ENCODE data around the gene C1orf146.

The C1orf146 gene, protein sequence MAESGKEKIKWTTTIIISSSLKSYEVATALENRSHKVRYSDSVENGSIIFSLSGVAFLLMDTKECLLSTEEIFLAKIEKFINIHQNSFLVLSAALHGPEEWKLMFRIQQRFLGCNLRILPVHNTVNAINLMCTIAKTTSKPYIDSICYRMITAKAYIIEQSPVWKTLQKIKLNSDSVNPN

DNA sequence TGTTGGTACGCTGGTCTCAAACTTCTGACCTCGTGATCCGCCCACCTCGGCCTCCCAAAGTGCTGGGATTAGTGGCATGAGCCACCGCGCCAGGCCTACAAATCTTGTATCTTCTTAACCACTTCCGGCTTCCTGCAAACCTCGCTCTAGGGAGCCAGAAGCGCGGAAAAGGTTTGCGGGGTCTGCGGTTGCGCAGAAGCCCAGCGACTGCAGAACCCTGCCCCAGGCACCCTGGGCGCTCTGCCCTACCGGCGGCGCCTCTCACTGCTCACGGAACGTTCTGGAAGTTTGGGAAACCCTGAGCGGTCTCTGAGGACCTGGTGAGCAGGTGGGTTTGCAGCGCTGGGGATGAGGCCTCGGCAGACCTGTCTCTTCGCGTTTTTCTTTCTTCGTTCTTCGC lies at the start of gene C1orf146:
Gene C1orf146, plus strand, starts transcription at position 195 of the 400 bp plus-strand sequence. CDS start 13,506 bp downstream, outside the sequence.
- H3K9me3 ChIP-seq = no peaks in the 10 kb centered on the region
- no peaks in the 10 kb centered on the region for H3K36me3 ChIP-seq
- H3K4me3 ChIP-seq (ENCODE audit: low read depth in 1 of 2, low read length in 1 of 2) = no peak within 1 kb of the TSS
- H3K27me3 ChIP-seq = no peaks in the 10 kb centered on the region
- TF ChIP-seq, protein P1, sequence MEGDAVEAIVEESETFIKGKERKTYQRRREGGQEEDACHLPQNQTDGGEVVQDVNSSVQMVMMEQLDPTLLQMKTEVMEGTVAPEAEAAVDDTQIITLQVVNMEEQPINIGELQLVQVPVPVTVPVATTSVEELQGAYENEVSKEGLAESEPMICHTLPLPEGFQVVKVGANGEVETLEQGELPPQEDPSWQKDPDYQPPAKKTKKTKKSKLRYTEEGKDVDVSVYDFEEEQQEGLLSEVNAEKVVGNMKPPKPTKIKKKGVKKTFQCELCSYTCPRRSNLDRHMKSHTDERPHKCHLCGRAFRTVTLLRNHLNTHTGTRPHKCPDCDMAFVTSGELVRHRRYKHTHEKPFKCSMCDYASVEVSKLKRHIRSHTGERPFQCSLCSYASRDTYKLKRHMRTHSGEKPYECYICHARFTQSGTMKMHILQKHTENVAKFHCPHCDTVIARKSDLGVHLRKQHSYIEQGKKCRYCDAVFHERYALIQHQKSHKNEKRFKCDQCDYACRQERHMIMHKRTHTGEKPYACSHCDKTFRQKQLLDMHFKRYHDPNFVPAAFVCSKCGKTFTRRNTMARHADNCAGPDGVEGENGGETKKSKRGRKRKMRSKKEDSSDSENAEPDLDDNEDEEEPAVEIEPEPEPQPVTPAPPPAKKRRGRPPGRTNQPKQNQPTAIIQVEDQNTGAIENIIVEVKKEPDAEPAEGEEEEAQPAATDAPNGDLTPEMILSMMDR (IDR thresholded peaks at IDR 0.05) = no peak
- H3K27ac ChIP-seq = no peak within 1 kb of the TSS
- no peaks in the 10 kb centered on the region for H3K4me1 ChIP-seq (ENCODE audit: control insufficient read depth in 1 of 2, insufficient read depth in 1 of 2, low read depth in 1 of 2, low read length in 1 of 2)

DNA sequence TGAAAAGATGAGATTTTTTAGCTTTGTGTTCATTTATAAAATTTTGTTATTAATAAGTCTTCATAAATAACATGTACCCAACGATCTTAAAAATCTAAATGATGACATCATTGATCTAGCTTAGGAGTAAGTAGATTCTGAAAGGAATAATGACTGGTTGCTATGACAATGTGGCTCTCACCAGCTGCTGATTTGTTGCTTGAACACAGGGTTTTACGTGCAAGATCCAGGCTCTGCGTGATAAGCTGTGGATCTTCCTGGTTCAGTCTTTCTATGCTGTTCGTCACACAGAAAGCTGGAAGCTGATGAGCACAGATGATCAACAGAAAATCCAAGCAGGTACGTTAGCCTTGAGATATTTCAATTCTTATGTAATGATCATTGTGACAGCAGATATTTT lies 49.1 kb upstream of the C1orf146 start:
- Histone ChIP-seq H3K4me1 (ENCODE audit: control insufficient read depth in 1 of 2, insufficient read depth in 1 of 2, low read depth in 1 of 2, low read length in 1 of 2) (no peaks in the 10 kb centered on the region), H3K27me3 (no peaks in the 10 kb centered on the region), H3K9me3 (no peaks in the 10 kb centered on the region), H3K27ac (no peak overlapping the region), H3K36me3 (no peaks in the 10 kb centered on the region), H3K4me3 (ENCODE audit: low read depth in 1 of 2, low read length in 1 of 2) (no peak overlapping the region)
- TF ChIP-seq, protein P1 (IDR thresholded peaks at IDR 0.05) = no peak

DNA sequence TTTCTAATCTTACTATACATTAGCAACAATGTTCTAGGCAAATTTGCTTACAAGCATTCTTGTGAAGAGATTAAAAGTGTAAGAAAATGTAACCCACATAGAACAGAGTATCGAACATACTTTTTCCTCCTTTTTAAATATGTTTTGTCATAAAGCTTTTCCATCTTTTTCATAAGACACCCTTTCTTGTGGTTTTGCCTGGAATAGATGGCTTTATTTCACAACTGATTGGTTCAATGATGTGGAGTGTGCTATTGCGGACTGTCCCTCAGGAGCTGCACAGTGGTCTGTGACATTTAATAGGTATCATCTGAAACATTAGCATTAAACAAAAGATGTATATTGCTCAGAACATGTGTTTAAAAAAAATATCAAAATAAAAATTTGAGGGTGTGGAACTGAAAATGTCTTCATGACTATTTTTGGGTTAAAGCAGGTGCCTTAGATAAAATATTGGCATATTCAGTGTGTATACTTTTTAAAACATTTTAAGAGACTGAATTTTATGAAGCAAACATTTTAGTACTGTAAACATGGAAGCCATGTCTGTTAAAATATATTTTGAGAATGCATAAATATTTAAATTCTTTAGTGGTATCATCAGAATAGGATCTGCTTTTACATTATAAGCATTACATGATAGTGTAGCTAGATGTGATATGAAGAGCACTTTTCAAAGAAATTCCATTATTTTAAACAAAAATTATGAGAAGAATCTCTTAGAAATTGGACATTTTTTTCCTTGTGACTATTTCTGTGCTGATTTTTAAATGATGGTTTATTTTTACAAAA lies 48.3 kb upstream of the C1orf146 start:
- no peaks in the 10 kb centered on the region for H3K27me3 ChIP-seq
- H3K9me3 ChIP-seq = no peaks in the 10 kb centered on the region
- H3K27ac ChIP-seq = no peak overlapping the region
- TF ChIP-seq, protein P1 (IDR thresholded peaks at IDR 0.05) = no peak
- no peaks in the 10 kb centered on the region for H3K4me1 ChIP-seq (ENCODE audit: control insufficient read depth in 1 of 2, insufficient read depth in 1 of 2, low read depth in 1 of 2, low read length in 1 of 2)
- no peak overlapping the region for H3K4me3 ChIP-seq (ENCODE audit: low read depth in 1 of 2, low read length in 1 of 2)
- H3K36me3 ChIP-seq = no peaks in the 10 kb centered on the region

DNA sequence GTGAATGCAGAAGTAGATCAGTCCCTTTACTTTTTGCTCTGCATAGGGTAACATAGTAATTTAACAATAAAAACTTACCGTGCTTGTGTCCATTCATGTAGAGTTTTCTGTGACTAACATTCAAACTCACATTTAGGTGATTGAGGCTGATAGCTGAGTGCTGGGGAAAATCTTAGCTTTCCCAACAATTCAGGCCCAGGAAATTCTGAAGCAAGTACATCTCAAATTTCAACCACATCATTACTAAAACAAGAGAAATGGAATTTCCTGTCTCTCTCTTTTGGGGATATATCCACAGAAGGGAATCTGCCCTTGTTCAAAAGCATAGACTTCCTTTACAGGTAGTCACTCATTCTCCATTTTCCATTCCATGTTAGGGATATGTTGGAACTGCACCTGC lies 33.1 kb upstream of the C1orf146 start:
- no peaks in the 10 kb centered on the region for H3K4me1 ChIP-seq (ENCODE audit: control insufficient read depth in 1 of 2, insufficient read depth in 1 of 2, low read depth in 1 of 2, low read length in 1 of 2)
- no peaks in the 10 kb centered on the region for H3K27me3 ChIP-seq
- TF ChIP-seq, protein P1 (IDR thresholded peaks at IDR 0.05) = no peak
- H3K36me3 ChIP-seq = no peaks in the 10 kb centered on the region
- H3K4me3 ChIP-seq (ENCODE audit: low read depth in 1 of 2, low read length in 1 of 2) = no peak overlapping the region
- H3K27ac ChIP-seq = no peak overlapping the region
- no peaks in the 10 kb centered on the region for H3K9me3 ChIP-seq

DNA sequence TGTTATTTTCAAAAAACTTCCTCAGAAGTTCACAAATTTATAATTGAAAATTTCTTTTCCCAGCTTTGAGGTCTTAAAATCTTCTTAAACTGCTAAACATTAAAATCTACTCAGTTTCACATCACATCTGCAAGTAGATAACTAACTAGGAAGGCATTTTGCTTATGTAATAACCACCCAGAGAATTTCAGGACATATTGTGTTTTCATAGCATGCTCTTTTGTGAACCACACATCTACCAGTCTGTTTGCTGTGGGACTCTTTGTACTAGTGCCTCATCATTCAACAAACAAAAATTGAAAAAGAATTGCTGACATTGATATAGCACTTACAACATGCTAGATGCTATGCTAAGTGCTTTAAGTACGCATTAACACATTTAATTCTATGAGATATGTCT lies 31.6 kb upstream of the C1orf146 start:
- no peak overlapping the region for H3K4me3 ChIP-seq (ENCODE audit: low read depth in 1 of 2, low read length in 1 of 2)
- no peaks in the 10 kb centered on the region for H3K27me3 ChIP-seq
- no peaks in the 10 kb centered on the region for H3K36me3 ChIP-seq
- H3K9me3 ChIP-seq = no peaks in the 10 kb centered on the region
- no peak overlapping the region for H3K27ac ChIP-seq
- H3K4me1 ChIP-seq (ENCODE audit: control insufficient read depth in 1 of 2, insufficient read depth in 1 of 2, low read depth in 1 of 2, low read length in 1 of 2) = no peaks in the 10 kb centered on the region
- TF ChIP-seq, protein P1 (IDR thresholded peaks at IDR 0.05) = no peak
